Stimulated activated naive CD8-positive, alpha-beta T cell treated with anti-CD3 and anti-CD28 coated beads, Interleukin-15, Interleukin-2, amounts not matched to agents 100 U/mL and 50 U/mL, for 24 hours (primary cell): ENCODE results near the gene RASL10B.
A peak's percentile ranks its signal among the peaks of the same experiment; 100 is the strongest.
"Not testable (repeated sequence)": the region's sequence is repeated elsewhere in the genome, so short reads cannot be mapped to it uniquely, and the experiment has no call there.

Experiments used
- ATAC-seq: fragments of 150-1000 bp; cut with Tn5 transposase; one replicate; pipeline ENCODE4 v1.10.0; 2021
- DNase-seq: peaks from one replicate; pipeline ENCODE4 v3.0.0; 2021

The RASL10B gene

GRCh38 chr17:35742896-35743477 is 11.5 kb downstream of the RASL10B start:
- no peak for ATAC-seq
- DNase-seq, result no peak

- DNase-seq, result peak; percentile 39
- no peak for ATAC-seq
These were observed 12.3 kb downstream of the RASL10B start for GRCh38 chr17:35743626-35744328.

GRCh38 chr17:35744830-35745229 is 13.4 kb downstream of the RASL10B start:
- no peak for ATAC-seq
- no peak for DNase-seq

GRCh38 chr17:35745246-35745645 is 13.8 kb downstream of the RASL10B start:
- no peak for ATAC-seq
- DNase-seq, result no peak

GRCh38 chr17:35745749-35746320 is 14.4 kb downstream of the RASL10B start:
- no peak for ATAC-seq
- DNase-seq, result no peak

GRCh38 chr17:35747540-35748017 is 16.1 kb downstream of the RASL10B start:
- DNase-seq (peak; percentile 84), ATAC-seq (peak; percentile 64)

GRCh38 chr17:35748341-35748841 is 17.0 kb downstream of the RASL10B start:
- DNase-seq (peak; percentile 35), ATAC-seq (peak; percentile 74)

- DNase-seq, result no peak
- ATAC-seq, result no peak
These were observed 17.5 kb downstream of the RASL10B start for GRCh38 chr17:35748979-35749378.

- DNase-seq, result peak; percentile 43
- no peak for ATAC-seq
These were observed 18.3 kb downstream of the RASL10B start for GRCh38 chr17:35749560-35750412.

- ATAC-seq (no peak), DNase-seq (no peak)
These were observed 19.3 kb downstream of the RASL10B start for GRCh38 chr17:35750526-35751395.

GRCh38 chr17:35751541-35751940 is 20.1 kb downstream of the RASL10B start:
- DNase-seq, ATAC-seq: not testable (repeated sequence)

GRCh38 chr17:35752471-35752870 is 21.0 kb downstream of the RASL10B start:
- ATAC-seq, result no peak

GRCh38 chr17:35752945-35753764 is 21.7 kb downstream of the RASL10B start, which contains the start of gene GAS2L2:
GAS2L2 (minus strand) TSS chr17:35753239; CDS start chr17:35752850, 389 bp downstream.
- ATAC-seq, result no peak
- no peak for DNase-seq

More at GRCh38 chr17:35752471-35752870, 21.0 kb downstream of the RASL10B start:
- DNase-seq, result no peak

- DNase-seq, result no peak
- ATAC-seq, result no peak
These were observed 25.8 kb downstream of the RASL10B start for GRCh38 chr17:35757243-35757642.

GRCh38 chr17:35760587-35760986 is 29.1 kb downstream of the RASL10B start, which contains the start of gene C17orf50:
C17orf50 (plus strand) TSS chr17:35760887; CDS start chr17:35760942, 55 bp downstream.
- ATAC-seq (no peak), DNase-seq (no peak)

- no peak for ATAC-seq
These were observed 30.2 kb downstream of the RASL10B start for GRCh38 chr17:35761601-35762000.

GRCh38 chr17:35763767-35764122 is 32.3 kb downstream of the RASL10B start:
- ATAC-seq, result no peak

More at GRCh38 chr17:35761601-35762000, 30.2 kb downstream of the RASL10B start:
- DNase-seq, result no peak

GRCh38 chr17:35764123-35764991 is 32.9 kb downstream of the RASL10B start:
- DNase-seq, result peak; percentile 94
- peak; percentile 96 for ATAC-seq

More at GRCh38 chr17:35763767-35764122, 32.3 kb downstream of the RASL10B start:
- no peak for DNase-seq
